CD4-positive, alpha-beta T cell treated with Interleukin-15 for 4 hours (primary cell): ENCODE results near the gene SLC24A4.

Experiments used
- DNase-seq: peaks from one replicate; pipeline ENCODE4 v3.0.0-alpha.2; 2020; ENCODE audit warnings: low spot score

SLC24A4 gene

GRCh38 chr14:92439537-92440344 lies 116.8 kb downstream of the SLC24A4 start:
- DNase-seq, result no peak

- DNase-seq, result no peak
Observed at GRCh38 chr14:92440345-92441003, 117.5 kb downstream of the SLC24A4 start.

DNA sequence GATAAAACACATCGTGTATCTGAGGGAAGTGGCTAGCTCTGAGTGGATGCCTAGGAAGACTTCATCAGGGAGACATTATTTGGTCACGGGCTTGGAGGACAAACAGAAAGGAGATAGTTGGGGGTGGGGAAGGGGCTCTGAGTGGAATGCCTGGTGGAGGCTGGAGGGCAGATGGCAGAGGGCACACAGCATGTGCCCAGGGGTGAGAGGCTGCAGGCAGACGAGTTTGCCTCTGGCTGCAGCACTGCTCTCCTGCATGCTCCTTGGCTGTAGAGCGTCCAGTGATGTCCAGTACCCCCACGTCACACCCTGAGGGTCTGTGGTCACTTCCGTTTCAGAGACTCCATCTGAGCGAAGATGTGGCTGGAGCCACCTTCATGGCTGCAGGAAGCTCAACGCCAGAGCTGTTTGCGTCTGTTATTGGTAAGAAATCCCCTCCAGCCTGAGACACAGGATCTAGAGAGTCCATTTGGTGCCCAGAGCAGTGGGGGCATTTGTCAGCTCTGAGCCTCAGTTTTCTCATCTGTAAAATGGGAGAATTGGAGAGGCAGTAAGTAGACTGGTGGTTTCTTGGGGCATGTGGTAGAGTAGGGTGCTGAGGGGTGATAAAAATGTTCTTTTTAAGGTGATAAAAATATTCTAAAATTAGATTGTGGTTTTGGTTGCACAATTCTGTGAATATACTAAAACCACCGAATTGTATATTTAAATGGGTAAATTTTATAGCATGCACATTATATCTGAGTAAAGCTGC lies 119.0 kb downstream of the SLC24A4 start:
- DNase-seq, result no peak

- DNase-seq, result no peak
Observed at GRCh38 chr14:92443167-92443566, 120.2 kb downstream of the SLC24A4 start.

- no peak for DNase-seq
Observed at GRCh38 chr14:92443741-92444140, 120.8 kb downstream of the SLC24A4 start.

GRCh38 chr14:92446771-92447170 lies 123.8 kb downstream of the SLC24A4 start:
- DNase-seq, result no peak

DNA sequence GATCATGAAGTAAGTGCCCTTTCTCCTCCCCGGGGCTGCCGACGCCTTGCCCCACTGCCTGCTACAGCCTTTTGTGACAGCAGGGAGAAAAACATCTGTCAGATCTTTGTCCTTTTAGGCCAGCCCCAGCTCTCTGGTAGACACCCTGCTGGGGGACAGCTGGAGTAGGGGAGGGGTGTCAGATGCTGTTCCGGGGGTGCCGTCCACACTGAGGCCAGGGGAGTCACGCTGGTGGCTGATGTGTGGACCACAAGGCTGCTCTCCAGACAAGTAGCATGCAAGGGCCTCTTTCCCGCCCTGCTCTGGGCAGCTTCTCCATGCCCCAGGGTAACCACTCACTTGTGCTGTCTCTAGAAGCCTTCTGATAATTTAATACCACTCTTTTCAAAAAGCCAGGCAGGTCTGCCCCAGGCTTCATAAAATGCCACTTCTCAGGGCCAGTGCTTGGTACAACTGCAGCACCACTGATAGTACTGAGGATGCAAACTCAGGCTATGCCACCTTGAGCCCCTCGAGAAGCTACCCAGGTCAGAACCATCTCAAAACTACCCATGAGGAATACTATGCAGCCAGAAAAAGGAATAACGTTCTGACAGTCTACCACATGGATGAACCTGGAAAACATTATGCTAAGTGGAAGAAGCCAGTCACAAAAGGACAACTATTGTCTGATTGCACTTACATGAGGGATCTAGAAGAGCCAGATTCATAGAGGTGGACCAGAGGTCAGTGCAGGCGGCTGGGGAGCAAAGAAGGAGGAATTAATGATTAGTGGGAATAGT lies 124.6 kb downstream of the SLC24A4 start:
- DNase-seq, result no peak

- no peak for DNase-seq
Observed at GRCh38 chr14:92448786-92449185, 125.8 kb downstream of the SLC24A4 start.

GRCh38 chr14:92449404-92450181 lies 126.6 kb downstream of the SLC24A4 start:
- no peak for DNase-seq

- DNase-seq, result no peak
Observed at GRCh38 chr14:92450351-92451070, 127.5 kb downstream of the SLC24A4 start.

GRCh38 chr14:92451245-92451644 lies 128.3 kb downstream of the SLC24A4 start:
- DNase-seq, result no peak

GRCh38 chr14:92451755-92452154 lies 128.8 kb downstream of the SLC24A4 start:
- DNase-seq, result no peak

GRCh38 chr14:92452471-92452870 lies 129.5 kb downstream of the SLC24A4 start:
- no peak for DNase-seq

DNA sequence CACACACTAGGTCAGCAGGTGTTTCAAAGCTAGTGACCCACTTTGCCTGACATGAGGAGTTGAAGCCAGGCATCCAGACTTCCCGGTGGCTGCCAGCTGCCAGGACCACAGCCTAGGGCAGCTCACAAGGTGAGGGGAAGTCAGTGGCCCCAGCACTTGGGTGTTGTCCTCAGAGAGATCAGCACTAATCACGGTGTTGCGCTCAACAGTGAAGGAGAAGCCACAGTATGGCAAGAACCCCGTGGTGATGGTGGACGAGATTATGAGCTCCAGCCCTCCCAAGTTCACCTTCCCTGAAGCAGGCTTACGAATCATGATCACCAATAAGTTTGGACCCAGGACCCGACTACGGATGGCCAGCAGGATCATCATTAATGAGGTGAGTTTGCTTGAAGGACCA lies 130.7 kb downstream of the SLC24A4 start:
- no peak for DNase-seq

- no peak for DNase-seq
Observed at GRCh38 chr14:92455231-92455630, 132.3 kb downstream of the SLC24A4 start.

DNA sequence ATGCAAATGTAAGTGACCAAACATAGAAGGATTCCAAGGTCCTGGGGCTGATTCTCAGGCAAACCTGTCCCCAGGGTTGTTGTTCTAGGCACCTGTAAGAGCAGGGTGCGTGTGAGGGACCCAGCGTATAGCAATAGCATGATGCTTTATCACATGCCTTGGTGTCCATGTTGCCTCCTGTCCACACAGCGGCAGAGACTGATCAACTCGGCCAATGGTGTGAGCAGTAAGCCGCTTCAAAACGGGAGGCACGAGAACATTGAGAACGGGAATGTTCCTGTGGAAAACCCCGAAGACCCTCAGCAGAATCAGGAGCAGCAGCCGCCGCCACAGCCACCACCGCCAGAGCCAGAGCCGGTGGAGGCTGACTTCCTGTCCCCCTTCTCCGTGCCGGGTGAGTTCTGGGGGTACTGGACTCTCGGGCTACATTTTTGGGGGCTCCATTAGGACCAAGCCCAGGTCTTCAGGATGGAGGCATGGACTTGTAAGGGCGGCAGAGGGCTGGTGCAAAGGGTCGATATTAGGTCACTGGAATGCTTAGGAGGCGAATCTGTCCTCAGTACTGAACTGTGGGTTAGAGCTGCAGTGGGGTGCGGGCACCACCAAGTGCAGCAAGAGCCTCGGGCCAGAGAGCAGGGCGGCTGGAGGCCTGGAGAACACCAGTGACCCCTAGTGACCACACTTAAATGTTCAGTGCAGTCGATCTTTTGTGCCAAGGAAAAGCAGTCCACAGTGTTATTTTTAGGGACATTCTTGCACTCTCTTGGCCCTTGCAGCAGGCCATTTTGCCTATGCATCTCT lies 133.4 kb downstream of the SLC24A4 start:
- no peak for DNase-seq

GRCh38 chr14:92457016-92457565 lies 134.1 kb downstream of the SLC24A4 start:
- DNase-seq, result no peak

DNA sequence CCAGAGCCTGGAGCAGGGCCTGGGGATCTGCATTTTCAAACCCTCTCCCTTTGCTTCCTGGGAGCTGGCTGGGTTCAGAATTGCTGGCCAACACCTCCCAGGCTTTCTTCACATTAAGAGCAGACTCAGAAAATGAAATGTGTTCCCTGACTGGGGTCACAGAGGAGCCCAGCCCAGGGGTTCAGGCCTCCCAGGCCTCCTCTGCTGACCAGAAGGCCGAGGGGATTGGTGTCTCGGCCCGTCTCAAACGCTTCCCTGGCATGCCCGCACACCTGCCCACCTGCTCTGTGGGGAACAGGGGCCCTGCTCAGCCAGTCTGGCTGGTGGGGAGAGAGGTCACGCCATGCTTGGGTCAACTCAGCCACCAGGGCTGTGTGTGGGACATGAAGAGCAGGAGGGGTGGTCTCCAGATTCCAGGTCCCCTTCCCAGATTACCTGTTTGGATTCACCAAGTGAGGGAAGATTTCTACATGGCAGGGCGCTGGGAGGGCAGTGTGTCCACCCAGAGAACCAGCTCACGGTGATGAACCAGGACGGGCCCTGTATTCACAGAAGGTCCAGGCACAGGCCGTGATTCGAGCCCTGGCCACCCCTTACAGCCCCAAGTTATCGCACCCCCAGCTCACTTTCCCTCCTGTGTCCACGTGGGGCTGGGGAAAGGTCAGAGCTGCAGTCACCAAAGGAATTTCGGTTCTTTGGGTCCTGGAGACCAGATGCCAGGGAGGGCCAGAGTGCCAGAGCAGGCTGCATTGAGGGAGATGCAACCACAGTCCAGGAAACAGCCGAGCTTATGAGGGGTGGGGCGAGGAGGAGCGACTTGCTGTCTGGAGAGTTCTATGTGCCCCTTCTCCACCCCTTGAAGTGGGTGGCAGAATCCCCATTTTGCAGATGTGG lies 135.4 kb downstream of the SLC24A4 start:
- no peak for DNase-seq
